PC-9 (cell line): ENCODE results near the gene GGTA1. TPM values are rescaled to one million over a fixed set of nuclear protein-coding genes. Genes with fewer than 3 reads are reported as not detected.

Experiments used
- BruUV-seq: library from RNA; stranded (reverse); fragments of 400-500 nt; replicated peaks from 2 replicates; lab custom pipeline; 2021; lab: Mats Ljungman, UMichigan
- CTCF ChIA-PET: fragments of 300-600 bp; sonication (Branson Sonifier 250); formaldehyde crosslinking; loops from one replicate; lab custom pipeline; 2022; ENCODE audit warnings: antibody characterized with exemption; lab: Charles Lee
- POLR2A ChIA-PET: fragments of 300-600 bp; sonication (Branson Sonifier 250); formaldehyde crosslinking; loops from one replicate; lab custom pipeline; 2022; ENCODE audit warnings: antibody characterized with exemption; ENCODE audit not compliant: unreplicated experiment; lab: Charles Lee
- DNase-seq, 2 experiments: peaks; one replicate each; pipeline versions ENCODE4 v3.0.0 to v3.0.0-alpha.2; 2015 to 2022; ENCODE audit warnings: mixed read lengths in 1 of 2
- H2AFZ ChIP-seq: fragments of 200-600 bp; sonication (generic); 2 replicates; pipeline ENCODE4 v1.8.1; 2017; ENCODE audit warnings: antibody characterized with exemption
- H3F3A ChIP-seq: fragments of 200-600 bp; sonication (generic); 2 replicates; pipeline ENCODE4 v1.8.1; 2017; ENCODE audit warnings: antibody characterized with exemption, mild to moderate bottlenecking, low read depth; ENCODE audit not compliant: insufficient read depth
- H3K27ac ChIP-seq: fragments of 200-600 bp; sonication (generic); 2 replicates; pipeline ENCODE4 v1.6.1; 2016; ENCODE audit warnings: mixed run types
- H3K27me3 ChIP-seq: fragments of 200-600 bp; sonication (generic); 2 replicates; pipeline ENCODE4 v1.6.1; 2016; ENCODE audit warnings: low read depth, mixed run types; ENCODE audit not compliant: insufficient read depth
- H3K36me3 ChIP-seq: fragments of 200-600 bp; sonication (generic); 2 replicates; pipeline ENCODE4 v1.6.1; 2016; ENCODE audit warnings: low read depth, mixed run types
- H3K4me1 ChIP-seq: fragments of 200-600 bp; sonication (generic); replicated peaks from 2 replicates; pipeline ENCODE4 v1.6.1; 2016; ENCODE audit warnings: mixed run types; ENCODE audit not compliant: insufficient read depth
- H3K4me2 ChIP-seq: fragments of 200-600 bp; sonication (generic); 2 replicates; pipeline ENCODE4 v1.6.1; 2017; ENCODE audit warnings: mixed run types
- H3K4me3 ChIP-seq: fragments of 200-600 bp; sonication (generic); 2 replicates; pipeline ENCODE4 v1.6.1; 2016; ENCODE audit warnings: mixed run types
- H3K79me2 ChIP-seq: fragments of 200-600 bp; sonication (generic); 2 replicates; pipeline ENCODE4 v1.6.1; 2017; ENCODE audit warnings: low read depth, mixed run types
- H3K9me2 ChIP-seq: fragments of 200-600 bp; sonication (generic); 2 replicates; pipeline ENCODE4 v1.8.1; 2017; ENCODE audit warnings: mild to moderate bottlenecking; ENCODE audit not compliant: insufficient read depth
- H3K9me3 ChIP-seq: fragments of 200-600 bp; sonication (generic); 2 replicates; pipeline ENCODE4 v1.8.1; 2016; ENCODE audit warnings: low read depth; ENCODE audit not compliant: insufficient read depth
- H4K20me1 ChIP-seq: fragments of 200-600 bp; sonication (generic); 2 replicates; pipeline ENCODE4 v1.8.1; 2017; ENCODE audit not compliant: insufficient read depth
- EZH2 ChIP-seq: fragments of 200-600 bp; sonication (generic); IDR thresholded peaks from 2 replicates; pipeline ENCODE4 v1.8.0; 2017; ENCODE audit warnings: antibody characterized with exemption, low read depth
- intact Hi-C: fragments of 100-400 bp; cut with micrococcal nuclease; formaldehyde crosslinking; loops from one replicate; pipeline ENCODE4 v1.10.0; 2022; ENCODE audit not compliant: unreplicated experiment
- total RNA-seq: library from RNA; stranded (reverse); gene quantifications from 2 replicates; pipeline ENCODE4 v1.2.3, GENCODE V29; 2021
- TF ChIP-seq, protein P1 (sequence below): fragments of 200-600 bp; sonication (generic); conservative IDR thresholded peaks from 2 replicates; pipeline ENCODE4 v1.6.1; 2017; ENCODE audit warnings: mixed run types, antibody characterized with exemption, mild to moderate bottlenecking, moderate library complexity

GGTA1 gene
- total RNA-seq, 1 experiment from 2014 or later = not detected

DNA sequence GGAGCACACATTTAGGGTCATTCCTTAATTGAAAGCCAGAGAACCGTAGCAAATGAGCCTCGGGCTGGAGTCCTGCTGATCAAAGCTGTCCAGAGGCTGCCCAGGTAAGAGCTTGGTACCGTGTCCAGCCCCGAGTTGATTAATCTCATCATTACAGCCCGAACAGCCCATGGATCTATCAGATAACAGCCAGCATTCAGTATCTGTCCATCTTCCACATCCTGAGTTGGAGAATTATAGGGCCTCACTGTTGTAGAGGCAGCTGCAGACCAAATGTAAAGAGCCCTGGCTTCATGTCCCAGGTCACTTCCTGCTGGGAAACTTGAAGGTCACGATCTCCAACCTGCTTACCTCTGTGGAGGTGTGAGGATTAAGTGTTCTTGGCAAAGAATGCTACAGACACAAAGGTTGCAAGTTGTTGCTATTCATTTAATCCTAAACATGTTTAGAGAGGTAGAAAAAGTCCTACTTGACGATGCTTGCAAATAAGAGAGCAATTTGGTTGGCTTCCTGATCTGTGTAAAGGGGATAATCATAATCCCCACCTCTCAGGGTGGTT lies 16.1 kb downstream of the GGTA1 start:
- Histone ChIP-seq H3K36me3 (no peaks in the 10 kb centered on the region), H3K4me2 (no peak overlapping the region), H3F3A (no peaks in the 10 kb centered on the region), H3K4me1 (no peaks in the 10 kb centered on the region), H2AFZ (no peak overlapping the region), H3K79me2 (no peaks in the 10 kb centered on the region), H4K20me1 (no peaks in the 10 kb centered on the region), H3K27ac (no peak overlapping the region), H3K9me2 (no peaks in the 10 kb centered on the region), H3K27me3 (no peaks in the 10 kb centered on the region), H3K4me3 (no peak overlapping the region), H3K9me3 (no peaks in the 10 kb centered on the region)
- TF ChIP-seq EZH2 = no peak
- TF ChIP-seq, protein P1, sequence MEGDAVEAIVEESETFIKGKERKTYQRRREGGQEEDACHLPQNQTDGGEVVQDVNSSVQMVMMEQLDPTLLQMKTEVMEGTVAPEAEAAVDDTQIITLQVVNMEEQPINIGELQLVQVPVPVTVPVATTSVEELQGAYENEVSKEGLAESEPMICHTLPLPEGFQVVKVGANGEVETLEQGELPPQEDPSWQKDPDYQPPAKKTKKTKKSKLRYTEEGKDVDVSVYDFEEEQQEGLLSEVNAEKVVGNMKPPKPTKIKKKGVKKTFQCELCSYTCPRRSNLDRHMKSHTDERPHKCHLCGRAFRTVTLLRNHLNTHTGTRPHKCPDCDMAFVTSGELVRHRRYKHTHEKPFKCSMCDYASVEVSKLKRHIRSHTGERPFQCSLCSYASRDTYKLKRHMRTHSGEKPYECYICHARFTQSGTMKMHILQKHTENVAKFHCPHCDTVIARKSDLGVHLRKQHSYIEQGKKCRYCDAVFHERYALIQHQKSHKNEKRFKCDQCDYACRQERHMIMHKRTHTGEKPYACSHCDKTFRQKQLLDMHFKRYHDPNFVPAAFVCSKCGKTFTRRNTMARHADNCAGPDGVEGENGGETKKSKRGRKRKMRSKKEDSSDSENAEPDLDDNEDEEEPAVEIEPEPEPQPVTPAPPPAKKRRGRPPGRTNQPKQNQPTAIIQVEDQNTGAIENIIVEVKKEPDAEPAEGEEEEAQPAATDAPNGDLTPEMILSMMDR = no peak
- BruUV-seq = no TSS peak
- CTCF ChIA-PET = no interaction called here
- no peak for DNase-seq
- POLR2A ChIA-PET = no interaction called here
- intact Hi-C loops = no loop called here

DNA sequence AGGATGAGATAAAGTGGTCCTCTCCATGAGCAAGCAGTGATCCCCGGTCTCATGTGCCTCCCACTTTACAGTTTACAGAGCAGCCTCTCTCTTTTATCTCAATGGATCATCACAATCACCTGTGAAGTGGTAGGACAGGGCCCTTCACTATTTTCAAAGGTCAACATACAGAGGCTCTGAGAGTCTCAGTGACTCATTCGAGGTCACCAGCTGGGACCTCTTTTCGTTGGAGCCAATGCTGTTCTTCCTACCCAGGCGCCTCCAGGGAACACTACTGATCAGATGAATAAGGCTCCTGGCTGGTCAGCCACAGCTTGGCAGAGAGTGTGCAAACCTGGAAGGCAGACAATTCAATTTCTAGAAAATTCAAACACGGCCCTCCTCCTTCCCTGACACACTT lies 16.6 kb downstream of the GGTA1 start:
- Histone ChIP-seq H4K20me1 (no peaks in the 10 kb centered on the region), H3K27me3 (no peaks in the 10 kb centered on the region), H3K27ac (no peak overlapping the region), H3K4me3 (no peak overlapping the region), H3K9me2 (no peaks in the 10 kb centered on the region), H3K79me2 (no peaks in the 10 kb centered on the region), H2AFZ (no peak overlapping the region), H3K36me3 (no peaks in the 10 kb centered on the region), H3K4me2 (no peak overlapping the region), H3K4me1 (no peaks in the 10 kb centered on the region), H3F3A (no peaks in the 10 kb centered on the region), H3K9me3 (no peaks in the 10 kb centered on the region)
- BruUV-seq = no TSS peak
- CTCF ChIA-PET = no interaction called here
- POLR2A ChIA-PET = no interaction called here
- DNase-seq = peak; percentile 32 to 58
- TF ChIP-seq, protein P1 = no peak
- no peak for TF ChIP-seq EZH2
- intact Hi-C loops = no loop called here

GRCh38 chr9:121478816-121479676 lies 20.6 kb downstream of the GGTA1 start:
- no peak overlapping the region for H3K27ac ChIP-seq
- no peak for DNase-seq
- no peak overlapping the region for H3K4me3 ChIP-seq
- no peaks in the 10 kb centered on the region for H3K4me1 ChIP-seq
- H2AFZ ChIP-seq = no peak overlapping the region
- POLR2A ChIA-PET = interaction anchor here (0.5 kb wide), 1 partner anchor 364 kb away, joined by 7 read pairs; no protein-coding TSS in a partner anchor
- no TSS peak for BruUV-seq
- CTCF ChIA-PET = no interaction called here
- no peaks in the 10 kb centered on the region for H3K9me3 ChIP-seq
- H3K36me3 ChIP-seq = no peaks in the 10 kb centered on the region
- H3F3A ChIP-seq = no peaks in the 10 kb centered on the region
- H3K27me3 ChIP-seq = peaks cover 26% of the 10 kb centered on the region
- intact Hi-C loops = loop anchor here (10.0 kb wide), 1 partner anchor 194 kb away; no protein-coding TSS in a partner anchor
- no peaks in the 10 kb centered on the region for H4K20me1 ChIP-seq
- TF ChIP-seq, protein P1 = no peak
- TF ChIP-seq EZH2 = no peak
- no peaks in the 10 kb centered on the region for H3K79me2 ChIP-seq
- no peaks in the 10 kb centered on the region for H3K9me2 ChIP-seq
- no peak overlapping the region for H3K4me2 ChIP-seq
